ENCODE results near the gene C5.

DNA sequence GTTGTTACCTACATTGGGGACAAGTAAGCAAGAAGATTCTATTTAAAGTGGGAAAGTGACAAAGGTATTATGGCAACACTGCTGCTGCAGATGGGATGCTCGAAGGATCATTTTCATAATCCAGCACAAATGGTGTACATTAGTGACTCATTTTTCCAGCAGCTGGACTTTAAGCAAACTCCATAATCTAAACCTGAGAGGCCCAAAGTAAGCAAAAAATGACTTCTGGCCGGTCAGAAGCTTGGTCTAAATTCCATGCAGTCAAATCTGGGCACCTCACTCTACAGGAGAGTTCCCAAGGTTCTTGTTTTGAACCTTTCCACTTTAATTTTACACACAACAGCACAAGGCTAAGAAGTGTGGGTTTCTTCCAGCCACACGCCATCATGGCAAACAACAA, 79.8 kb downstream of the C5 start:
- TF ChIP-seq, protein P1, sequence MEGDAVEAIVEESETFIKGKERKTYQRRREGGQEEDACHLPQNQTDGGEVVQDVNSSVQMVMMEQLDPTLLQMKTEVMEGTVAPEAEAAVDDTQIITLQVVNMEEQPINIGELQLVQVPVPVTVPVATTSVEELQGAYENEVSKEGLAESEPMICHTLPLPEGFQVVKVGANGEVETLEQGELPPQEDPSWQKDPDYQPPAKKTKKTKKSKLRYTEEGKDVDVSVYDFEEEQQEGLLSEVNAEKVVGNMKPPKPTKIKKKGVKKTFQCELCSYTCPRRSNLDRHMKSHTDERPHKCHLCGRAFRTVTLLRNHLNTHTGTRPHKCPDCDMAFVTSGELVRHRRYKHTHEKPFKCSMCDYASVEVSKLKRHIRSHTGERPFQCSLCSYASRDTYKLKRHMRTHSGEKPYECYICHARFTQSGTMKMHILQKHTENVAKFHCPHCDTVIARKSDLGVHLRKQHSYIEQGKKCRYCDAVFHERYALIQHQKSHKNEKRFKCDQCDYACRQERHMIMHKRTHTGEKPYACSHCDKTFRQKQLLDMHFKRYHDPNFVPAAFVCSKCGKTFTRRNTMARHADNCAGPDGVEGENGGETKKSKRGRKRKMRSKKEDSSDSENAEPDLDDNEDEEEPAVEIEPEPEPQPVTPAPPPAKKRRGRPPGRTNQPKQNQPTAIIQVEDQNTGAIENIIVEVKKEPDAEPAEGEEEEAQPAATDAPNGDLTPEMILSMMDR (IDR thresholded peaks at IDR 0.05), result no peak
- no peak for TF ChIP-seq POLR2AphosphoS5 (IDR thresholded peaks at IDR 0.05; ENCODE audit: insufficient read depth in 1 of 2, low read depth in 1 of 2)
- no peak for TF ChIP-seq POLR2A (IDR thresholded peaks at IDR 0.05)

Measured in vagina (tissue), 2 donors.